Left renal pelvis (tissue), 4 donors: ENCODE results near the gene ATG13. TPM values are rescaled to one million over a fixed set of nuclear protein-coding genes. Genes with fewer than 3 reads are reported as not detected.

Experiments
- DNase-seq, 4 donors: peaks; one replicate each; pipeline ENCODE4 v3.0.0-alpha.2; 2013; ENCODE audit warnings: low read depth in 4 of 4, low spot score in 3 of 4
- polyA plus RNA-seq, 4 donors: library from polyadenylated mRNA; unstranded; fragments of 120-200 nt; gene quantifications; one replicate each; pipeline ENCODE4 v1.2.1, GENCODE V29; 2013; ENCODE audit not compliant: insufficient read length in 4 of 4

The ATG13 gene
- polyA plus RNA-seq, 4 donors: 49.9 to 75.4 (median 66.0) TPM

DNA sequence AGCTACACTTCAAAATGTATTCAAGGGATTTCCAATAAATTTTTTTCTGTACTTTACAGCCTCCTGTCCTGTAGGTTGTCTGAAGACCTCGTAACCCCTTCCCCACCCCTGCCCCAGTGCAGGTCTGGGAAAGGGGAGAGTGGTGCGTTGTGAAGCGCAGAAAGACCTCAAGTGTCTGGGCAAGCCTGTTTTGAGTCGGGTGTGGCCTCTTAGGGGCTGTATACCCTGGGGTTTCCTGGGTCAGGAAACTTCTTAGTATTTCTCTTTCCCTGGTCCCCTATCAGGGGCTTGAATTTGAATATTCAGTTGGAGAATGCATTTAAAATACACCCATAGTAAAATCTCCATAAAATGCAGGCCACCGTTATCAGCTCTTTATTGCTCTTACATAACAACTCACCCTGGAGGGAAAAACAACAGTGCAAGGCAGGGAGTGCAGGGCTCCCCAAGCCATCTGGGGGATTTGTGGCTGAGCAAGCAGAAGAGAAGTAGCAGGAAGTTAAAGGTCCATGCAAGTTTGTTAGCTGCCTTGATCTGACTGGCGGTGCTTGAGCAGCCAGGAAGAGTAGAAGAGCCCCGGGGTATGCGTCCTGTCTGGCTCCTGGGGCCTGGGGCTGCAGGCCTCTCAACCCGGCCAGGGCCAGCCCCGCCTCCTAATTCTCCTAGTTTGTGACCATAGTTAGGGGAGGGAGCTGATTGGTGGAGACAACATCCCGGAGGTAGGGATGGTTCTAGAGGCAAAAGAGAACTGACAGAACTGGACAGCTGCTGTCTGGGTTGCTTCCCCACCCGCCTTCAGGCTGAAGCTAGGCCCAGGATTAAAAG lies 57.3 kb downstream of the ATG13 start:
- DNase-seq: no peak

DNA sequence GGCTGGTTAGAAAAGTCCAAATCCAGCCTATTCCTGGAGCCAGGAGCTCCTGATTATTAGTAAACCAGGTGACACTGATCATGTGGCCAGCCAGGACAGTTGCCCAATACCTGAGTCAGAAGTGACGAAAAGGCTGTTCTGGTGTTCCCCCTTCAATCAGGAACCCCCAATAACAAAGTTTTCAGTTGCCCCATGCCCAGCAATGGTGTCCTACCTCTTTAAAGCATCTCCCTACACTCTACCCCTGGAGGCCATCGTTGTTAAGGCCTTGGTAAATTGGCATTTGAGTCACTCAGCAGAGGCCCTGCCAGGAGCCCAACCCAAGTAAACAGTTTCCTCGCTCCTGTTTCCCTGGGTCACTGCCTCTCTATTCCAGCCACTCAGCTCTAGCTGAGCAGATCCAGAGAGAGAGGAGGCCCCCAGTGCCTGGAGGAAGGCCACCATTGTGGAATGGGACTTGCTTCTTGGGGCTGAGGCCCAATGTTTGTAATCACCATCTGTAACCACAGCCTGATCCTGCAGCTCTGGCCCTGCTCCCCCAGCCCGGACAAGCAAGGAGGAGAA lies 58.0 kb downstream of the ATG13 start:
- DNase-seq: no peak

DNA sequence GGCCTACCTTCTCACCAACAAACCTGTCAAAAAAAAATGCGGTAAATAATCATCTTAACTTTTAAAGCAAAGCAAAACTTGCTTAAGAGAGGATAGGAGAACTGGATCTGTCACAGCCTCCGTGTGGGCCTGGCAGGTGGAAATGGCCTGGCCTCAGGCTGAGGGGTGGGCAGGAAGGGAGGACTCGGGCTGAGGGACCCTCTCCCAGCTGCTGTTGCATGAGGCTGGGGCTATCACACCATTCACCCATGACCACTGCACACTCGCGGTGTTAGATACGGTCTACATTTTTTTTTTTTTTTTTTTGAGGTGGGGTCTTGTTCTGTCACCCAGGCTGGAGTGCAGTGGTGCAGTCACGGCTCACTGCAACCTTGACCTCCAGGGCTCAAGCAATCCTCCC lies 58.6 kb downstream of the ATG13 start:
- no peak for DNase-seq

- DNase-seq: no peak
These were observed 59.2 kb downstream of the ATG13 start for GRCh38 chr11:46676436-46677158.

- no peak for DNase-seq
These were observed 59.8 kb downstream of the ATG13 start for GRCh38 chr11:46677169-46677568.

- no peak for DNase-seq
These were observed 60.8 kb downstream of the ATG13 start for GRCh38 chr11:46677991-46678740.

DNA sequence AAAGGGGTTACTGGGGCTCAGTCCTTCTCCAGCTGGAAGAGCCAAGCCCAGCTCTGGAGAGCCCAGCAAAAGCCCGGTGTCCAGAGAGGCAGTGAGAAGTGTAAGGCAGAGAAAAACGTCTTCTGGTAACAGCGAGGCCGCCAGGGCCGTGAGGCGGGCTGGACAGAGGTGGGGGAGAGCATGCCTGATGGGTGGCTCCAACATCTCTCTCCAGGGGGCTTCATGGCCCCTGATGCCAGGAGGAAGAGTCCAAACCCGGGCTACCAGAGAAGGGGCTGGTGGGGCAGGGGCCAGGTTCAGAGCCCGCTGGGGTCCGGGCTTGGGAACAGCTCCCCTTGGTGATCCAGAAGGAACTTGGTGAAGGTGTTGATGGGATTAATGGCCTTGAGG lies 61.4 kb downstream of the ATG13 start:
- no peak for DNase-seq

- no peak for DNase-seq
These were observed 62.1 kb downstream of the ATG13 start for GRCh38 chr11:46679241-46680163.

DNA sequence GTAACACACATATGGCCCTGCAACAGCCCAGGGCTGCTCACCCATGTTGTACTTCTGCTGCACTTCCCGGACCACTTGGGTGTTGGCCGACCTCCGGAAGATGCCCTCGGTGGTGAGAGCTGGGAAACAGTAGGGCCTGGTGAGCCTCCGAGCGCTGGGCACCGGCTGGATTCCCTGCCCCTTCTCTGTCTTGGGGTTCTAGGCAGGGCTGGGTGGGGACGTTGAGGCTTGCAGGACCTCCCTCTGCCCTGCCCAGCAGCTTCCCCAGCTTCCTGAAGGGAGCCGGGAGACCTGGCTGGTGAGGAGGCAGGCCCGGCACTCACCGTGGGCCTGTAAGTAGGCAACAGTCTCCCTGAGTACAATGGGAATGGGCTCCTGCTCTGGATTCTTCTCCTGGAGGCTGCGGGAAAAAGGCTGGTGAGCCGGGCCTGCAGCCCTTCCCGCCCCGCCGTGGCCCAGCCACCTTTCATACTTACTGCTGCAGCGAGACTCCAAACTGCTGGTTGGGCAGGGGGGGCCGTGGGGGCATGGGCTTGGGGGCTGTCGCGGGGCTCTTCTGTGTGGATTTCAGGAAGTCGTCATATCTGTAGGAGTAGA lies 62.9 kb downstream of the ATG13 start:
- DNase-seq: no peak

DNA sequence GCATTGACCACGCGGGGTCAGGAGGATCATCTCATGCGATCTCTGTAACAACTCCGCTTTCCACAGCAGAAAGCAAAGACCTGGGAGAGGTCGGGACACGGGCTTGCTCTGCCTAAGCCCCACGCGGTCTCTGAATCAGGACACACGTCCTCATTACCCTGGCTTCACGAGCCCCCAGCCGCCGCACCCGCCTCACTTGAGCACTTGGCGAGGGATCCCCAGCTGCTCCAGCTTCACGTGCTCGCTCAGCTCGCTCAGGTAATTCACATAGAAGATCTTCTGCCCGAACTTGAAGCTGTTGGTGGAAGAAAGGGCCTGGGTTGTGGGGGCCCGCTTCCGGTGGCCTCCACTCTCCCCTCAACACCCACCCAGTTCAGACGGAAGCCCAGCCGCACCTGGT lies 63.5 kb downstream of the ATG13 start:
- DNase-seq: no peak

GRCh38 chr11:46681814-46682213 lies 64.5 kb downstream of the ATG13 start:
- no peak for DNase-seq

- no peak for DNase-seq
These were observed 65.7 kb downstream of the ATG13 start for GRCh38 chr11:46682773-46683752.

DNA sequence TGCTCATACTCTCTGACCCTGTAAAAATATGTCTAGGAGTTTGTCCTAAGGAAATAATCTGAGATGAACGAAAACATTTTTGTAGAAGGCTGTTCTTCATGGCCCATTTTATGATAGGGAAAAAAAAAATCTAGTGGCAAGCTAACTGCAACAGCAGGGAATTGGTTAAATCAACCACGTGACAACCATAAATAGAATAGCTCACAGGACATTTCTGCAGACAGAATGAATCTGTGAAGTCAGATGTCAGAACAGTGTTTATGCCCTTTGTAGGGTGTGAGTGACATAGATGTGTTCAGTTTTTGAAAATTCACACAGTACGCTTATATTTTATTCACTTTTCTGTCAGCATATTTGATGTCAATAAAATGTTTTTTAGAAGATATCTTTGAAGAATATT lies 67.0 kb downstream of the ATG13 start:
- DNase-seq: no peak

DNA sequence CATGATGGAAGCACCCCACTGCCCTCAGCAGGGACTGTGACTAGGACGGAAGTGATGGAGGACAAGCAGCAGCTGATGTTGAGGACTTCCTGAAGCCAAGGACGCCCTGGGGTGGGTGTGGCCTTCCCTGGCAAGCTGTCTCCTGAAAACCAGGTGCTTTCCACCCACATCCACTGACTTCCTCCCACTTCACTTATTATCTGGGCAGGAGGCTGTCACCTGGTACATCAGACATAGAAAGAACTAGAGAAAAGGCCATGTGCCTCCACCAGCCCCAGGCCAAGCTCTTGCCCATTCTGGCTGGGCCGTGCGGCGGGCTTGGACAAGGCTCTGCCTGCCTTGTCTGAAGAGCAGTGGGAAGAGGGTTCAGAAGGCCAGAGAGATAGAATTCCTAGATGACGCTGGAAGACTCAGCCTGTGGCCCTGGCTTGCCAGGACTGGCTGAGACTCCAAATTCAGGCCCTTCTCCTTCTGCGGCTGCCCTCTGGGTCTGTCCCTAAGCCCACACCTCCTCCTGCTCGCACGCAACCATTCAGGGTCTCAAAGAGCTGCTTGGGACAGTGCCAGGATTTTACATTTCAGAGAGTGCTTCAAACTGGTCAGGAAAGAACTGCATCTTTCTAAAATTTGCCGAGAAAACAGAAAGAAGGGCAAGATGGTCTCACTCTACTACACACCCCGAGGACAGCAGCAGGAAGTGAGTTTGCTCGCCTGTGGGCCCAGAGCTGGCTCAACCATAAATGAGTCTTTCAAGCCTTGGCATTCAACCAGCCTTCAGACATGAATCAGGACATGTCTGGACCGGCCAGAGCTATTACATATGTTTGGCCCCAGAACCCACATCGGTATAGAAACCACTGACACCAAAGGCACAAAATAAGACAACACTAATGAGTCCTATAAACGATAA lies 69.8 kb downstream of the ATG13 start:
- no peak for DNase-seq

DNA sequence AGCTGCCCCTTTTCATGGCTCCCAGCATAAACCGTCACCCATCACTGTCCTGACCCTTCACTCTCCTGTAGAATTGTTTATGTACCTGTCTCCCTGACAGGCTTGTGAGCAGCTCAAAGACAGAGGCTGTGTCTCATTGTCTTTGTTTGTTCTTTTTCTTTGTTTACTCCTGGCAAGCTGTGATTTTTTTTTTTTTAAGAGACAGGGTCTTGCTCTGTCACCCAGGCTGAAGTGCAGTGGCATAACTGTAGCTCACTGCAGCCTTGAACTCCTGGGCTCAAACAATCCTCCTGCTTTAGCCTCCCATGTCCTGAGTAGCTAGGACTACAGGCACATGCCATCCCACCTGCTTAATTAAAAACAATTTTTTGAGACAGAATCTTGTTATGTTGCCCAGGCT lies 73.3 kb downstream of the ATG13 start:
- no peak for DNase-seq

- no peak for DNase-seq
These were observed 75.1 kb downstream of the ATG13 start for GRCh38 chr11:46692450-46692849.

- DNase-seq: no peak
These were observed 76.3 kb downstream of the ATG13 start for GRCh38 chr11:46693597-46694012.
